ENCODE measurements around the gene PTPRD.

Gene PTPRD

GRCh38 chr9:8644571-8644970 lies 1968.2 kb downstream of the PTPRD start:
- H3F3A ChIP-seq (ENCODE audit: control insufficient read depth, insufficient read depth): no peaks in the 10 kb centered on the region
- H3K4me2 ChIP-seq (ENCODE audit: low read length): no peak overlapping the region
- no peaks in the 10 kb centered on the region for H3K27me3 ChIP-seq (ENCODE audit: control insufficient read depth, low read length)
- no peaks in the 10 kb centered on the region for H3K9me3 ChIP-seq (ENCODE audit: control insufficient read depth, insufficient read depth, low read length)
- no peaks in the 10 kb centered on the region for H3K4me1 ChIP-seq (ENCODE audit: control insufficient read depth, low read length)
- no peaks in the 10 kb centered on the region for H3K79me2 ChIP-seq (ENCODE audit: control insufficient read depth, low read length)
- H3K27ac ChIP-seq (ENCODE audit: low read depth, low read length): no peak overlapping the region
- no peak for TF ChIP-seq EZH2phosphoT487 (IDR thresholded peaks at IDR 0.05; ENCODE audit: borderline replicate concordance, low read length)
- TF ChIP-seq, protein P1, sequence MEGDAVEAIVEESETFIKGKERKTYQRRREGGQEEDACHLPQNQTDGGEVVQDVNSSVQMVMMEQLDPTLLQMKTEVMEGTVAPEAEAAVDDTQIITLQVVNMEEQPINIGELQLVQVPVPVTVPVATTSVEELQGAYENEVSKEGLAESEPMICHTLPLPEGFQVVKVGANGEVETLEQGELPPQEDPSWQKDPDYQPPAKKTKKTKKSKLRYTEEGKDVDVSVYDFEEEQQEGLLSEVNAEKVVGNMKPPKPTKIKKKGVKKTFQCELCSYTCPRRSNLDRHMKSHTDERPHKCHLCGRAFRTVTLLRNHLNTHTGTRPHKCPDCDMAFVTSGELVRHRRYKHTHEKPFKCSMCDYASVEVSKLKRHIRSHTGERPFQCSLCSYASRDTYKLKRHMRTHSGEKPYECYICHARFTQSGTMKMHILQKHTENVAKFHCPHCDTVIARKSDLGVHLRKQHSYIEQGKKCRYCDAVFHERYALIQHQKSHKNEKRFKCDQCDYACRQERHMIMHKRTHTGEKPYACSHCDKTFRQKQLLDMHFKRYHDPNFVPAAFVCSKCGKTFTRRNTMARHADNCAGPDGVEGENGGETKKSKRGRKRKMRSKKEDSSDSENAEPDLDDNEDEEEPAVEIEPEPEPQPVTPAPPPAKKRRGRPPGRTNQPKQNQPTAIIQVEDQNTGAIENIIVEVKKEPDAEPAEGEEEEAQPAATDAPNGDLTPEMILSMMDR (IDR thresholded peaks at IDR 0.05; ENCODE audit: low read depth, low read length, poor library complexity, severe bottlenecking): no peak
- H3K9me2 ChIP-seq (replicated peaks; ENCODE audit: control insufficient read depth, low read length): no peaks in the 10 kb centered on the region
- H3K36me3 ChIP-seq (ENCODE audit: control insufficient read depth, low read length): no peaks in the 10 kb centered on the region
- H4K20me1 ChIP-seq (ENCODE audit: control insufficient read depth, insufficient read depth, low read depth, low read length): no peaks in the 10 kb centered on the region
- H3K4me3 ChIP-seq (ENCODE audit: low read length): no peak overlapping the region

- H3K4me2 ChIP-seq (ENCODE audit: low read length): no peak overlapping the region
- no peak overlapping the region for H3K4me3 ChIP-seq (ENCODE audit: low read length)
- H3K79me2 ChIP-seq (ENCODE audit: control insufficient read depth, low read length): no peaks in the 10 kb centered on the region
- H3K27ac ChIP-seq (ENCODE audit: low read depth, low read length): no peak overlapping the region
- TF ChIP-seq EZH2phosphoT487 (IDR thresholded peaks at IDR 0.05; ENCODE audit: borderline replicate concordance, low read length): no peak
- TF ChIP-seq, protein P1 (IDR thresholded peaks at IDR 0.05; ENCODE audit: low read depth, low read length, poor library complexity, severe bottlenecking): no peak
- H3K4me1 ChIP-seq (ENCODE audit: control insufficient read depth, low read length): no peaks in the 10 kb centered on the region
- no peaks in the 10 kb centered on the region for H4K20me1 ChIP-seq (ENCODE audit: control insufficient read depth, insufficient read depth, low read depth, low read length)
- no peaks in the 10 kb centered on the region for H3K36me3 ChIP-seq (ENCODE audit: control insufficient read depth, low read length)
- H3K27me3 ChIP-seq (ENCODE audit: control insufficient read depth, low read length): no peaks in the 10 kb centered on the region
- no peaks in the 10 kb centered on the region for H3K9me3 ChIP-seq (ENCODE audit: control insufficient read depth, insufficient read depth, low read length)
- H3F3A ChIP-seq (ENCODE audit: control insufficient read depth, insufficient read depth): no peaks in the 10 kb centered on the region
- H3K9me2 ChIP-seq (replicated peaks; ENCODE audit: control insufficient read depth, low read length): no peaks in the 10 kb centered on the region
Measured at GRCh38 chr9:8643896-8644295, 1968.9 kb downstream of the PTPRD start.

GRCh38 chr9:8643464-8643863 lies 1969.3 kb downstream of the PTPRD start:
- no peaks in the 10 kb centered on the region for H4K20me1 ChIP-seq (ENCODE audit: control insufficient read depth, insufficient read depth, low read depth, low read length)
- TF ChIP-seq EZH2phosphoT487 (IDR thresholded peaks at IDR 0.05; ENCODE audit: borderline replicate concordance, low read length): no peak
- TF ChIP-seq, protein P1 (IDR thresholded peaks at IDR 0.05; ENCODE audit: low read depth, low read length, poor library complexity, severe bottlenecking): no peak
- no peaks in the 10 kb centered on the region for H3K36me3 ChIP-seq (ENCODE audit: control insufficient read depth, low read length)
- H3K27me3 ChIP-seq (ENCODE audit: control insufficient read depth, low read length): no peaks in the 10 kb centered on the region
- H3K79me2 ChIP-seq (ENCODE audit: control insufficient read depth, low read length): no peaks in the 10 kb centered on the region
- H3K9me3 ChIP-seq (ENCODE audit: control insufficient read depth, insufficient read depth, low read length): no peaks in the 10 kb centered on the region
- H3K4me2 ChIP-seq (ENCODE audit: low read length): no peak overlapping the region
- H3K4me3 ChIP-seq (ENCODE audit: low read length): no peak overlapping the region
- H3K4me1 ChIP-seq (ENCODE audit: control insufficient read depth, low read length): no peaks in the 10 kb centered on the region
- no peaks in the 10 kb centered on the region for H3K9me2 ChIP-seq (replicated peaks; ENCODE audit: control insufficient read depth, low read length)
- no peaks in the 10 kb centered on the region for H3F3A ChIP-seq (ENCODE audit: control insufficient read depth, insufficient read depth)
- H3K27ac ChIP-seq (ENCODE audit: low read depth, low read length): no peak overlapping the region

- no peak for TF ChIP-seq EZH2phosphoT487 (IDR thresholded peaks at IDR 0.05; ENCODE audit: borderline replicate concordance, low read length)
- TF ChIP-seq, protein P1 (IDR thresholded peaks at IDR 0.05; ENCODE audit: low read depth, low read length, poor library complexity, severe bottlenecking): no peak
- Histone ChIP-seq H3K9me2 (replicated peaks; ENCODE audit: control insufficient read depth, low read length) (no peaks in the 10 kb centered on the region), H3K36me3 (ENCODE audit: control insufficient read depth, low read length) (no peaks in the 10 kb centered on the region), H3K4me2 (ENCODE audit: low read length) (no peak overlapping the region), H3K4me3 (ENCODE audit: low read length) (no peak overlapping the region), H3K27ac (ENCODE audit: low read depth, low read length) (no peak overlapping the region), H3K27me3 (ENCODE audit: control insufficient read depth, low read length) (no peaks in the 10 kb centered on the region), H3K4me1 (ENCODE audit: control insufficient read depth, low read length) (no peaks in the 10 kb centered on the region), H3K9me3 (ENCODE audit: control insufficient read depth, insufficient read depth, low read length) (no peaks in the 10 kb centered on the region), H3F3A (ENCODE audit: control insufficient read depth, insufficient read depth) (no peaks in the 10 kb centered on the region), H4K20me1 (ENCODE audit: control insufficient read depth, insufficient read depth, low read depth, low read length) (no peaks in the 10 kb centered on the region), H3K79me2 (ENCODE audit: control insufficient read depth, low read length) (no peaks in the 10 kb centered on the region)
Measured at GRCh38 chr9:8640761-8641160, 1972.0 kb downstream of the PTPRD start.

All from DOHH2 (cell line).